Sigmoid colon (tissue), 7 donors: ENCODE data around the gene MAT2A. TPM values are rescaled to one million over a fixed set of nuclear protein-coding genes. Genes with fewer than 3 reads are reported as not detected.
"Not testable (repeated sequence)": the region's sequence is repeated elsewhere in the genome, so short reads cannot be mapped to it uniquely, and the experiment has no call there.

ENCODE experiments used
- DNase-seq: peaks from one replicate; pipeline ENCODE4 v3.0.0-alpha.2; 2019
- H3K27ac ChIP-seq, 4 donors: fragments of 200-600 bp; sonication (generic); one replicate each; pipeline ENCODE4 v1.5.1; 2016 to 2019; ENCODE audit warnings: mild to moderate bottlenecking in 1 of 4
- H3K27me3 ChIP-seq, 3 donors: fragments of 200-600 bp; sonication (generic); one replicate each; pipeline ENCODE4 v1.5.1; 2019; ENCODE audit warnings: mild to moderate bottlenecking in 1 of 3
- H3K36me3 ChIP-seq, 4 donors: fragments of 200-600 bp; sonication (generic); one replicate each; pipeline ENCODE4 v1.5.1; 2016 to 2019
- H3K4me1 ChIP-seq, 4 donors: fragments of 200-600 bp; sonication (generic); one replicate each; pipeline ENCODE4 v1.5.1; 2017 to 2019
- H3K4me3 ChIP-seq, 4 donors: fragments of 200-600 bp; sonication (generic); one replicate each; pipeline ENCODE4 v1.5.1; 2017 to 2019; ENCODE audit warnings: mild to moderate bottlenecking in 2 of 4, moderate library complexity in 1 of 4
- H3K9me3 ChIP-seq, 4 donors: fragments of 200-600 bp in 3 of 4; sonication (generic) in 3 of 4; one replicate each; pipeline versions ENCODE4 v1.5.1 to v1.6.1; 2013 to 2019
- EP300 ChIP-seq, 4 donors: sonication (generic); formaldehyde crosslinking; IDR thresholded peaks; one replicate each; pipeline ENCODE4 v1.6.1; 2017; ENCODE audit warnings: antibody characterized with exemption in 4 of 4
- POLR2A ChIP-seq, 2 donors: fragments of 450-650 bp; IDR thresholded peaks; one replicate each; pipeline ENCODE4 v1.6.1; 2016; ENCODE audit warnings: antibody characterized with exemption in 2 of 2, mild to moderate bottlenecking in 2 of 2, moderate library complexity in 2 of 2
- POLR2AphosphoS5 ChIP-seq, 4 donors: sonication (generic); formaldehyde crosslinking; IDR thresholded peaks; one replicate each; pipeline ENCODE4 v1.6.1; 2017; ENCODE audit warnings: antibody characterized with exemption in 4 of 4
- WGBS, 2 donors: extraction: QIAGEN DNeasy Blood & Tissue Kit; methylation state at CpG; one replicate each; pipeline ENCODE4 v1.1.7; 2013; 5-methylcytosine and 5-hydroxymethylcytosine counted together
- intact Hi-C: fragments of 100-400 bp; cut with DNase I; formaldehyde crosslinking; loops from one replicate; pipeline ENCODE4 v1.15.1; 2023
- polyA plus RNA-seq, 3 donors: library from polyadenylated mRNA; stranded (reverse); fragments of 200-250 nt; gene quantifications; one replicate each; pipeline ENCODE4 v1.2.3, GENCODE V29; 2013
- total RNA-seq, 4 donors: library from RNA; depleted of rRNA; stranded (reverse); fragments of >200 nt; gene quantifications; one replicate each; pipeline ENCODE4 v1.1.0, GENCODE V29; 2016
- TF ChIP-seq, protein P1 (sequence below), 4 experiments: fragments of 450-650 bp in 3 of 4; fragments of 200-600 bp in 1 of 4; IDR thresholded peaks; one replicate each; pipeline ENCODE4 v1.5.1; 2016 to 2019; ENCODE audit warnings: antibody characterized with exemption in 4 of 4, mild to moderate bottlenecking in 3 of 4, moderate library complexity in 2 of 4
- donor health status: healthy with polysubstance abuse.
- donor health status: Bipolar disorder and iron deficiency.
- donor health status: healthy.

Gene MAT2A
- total and polyA plus RNA-seq, 7 donors: 52.3 to 249 (median 139) TPM

DNA sequence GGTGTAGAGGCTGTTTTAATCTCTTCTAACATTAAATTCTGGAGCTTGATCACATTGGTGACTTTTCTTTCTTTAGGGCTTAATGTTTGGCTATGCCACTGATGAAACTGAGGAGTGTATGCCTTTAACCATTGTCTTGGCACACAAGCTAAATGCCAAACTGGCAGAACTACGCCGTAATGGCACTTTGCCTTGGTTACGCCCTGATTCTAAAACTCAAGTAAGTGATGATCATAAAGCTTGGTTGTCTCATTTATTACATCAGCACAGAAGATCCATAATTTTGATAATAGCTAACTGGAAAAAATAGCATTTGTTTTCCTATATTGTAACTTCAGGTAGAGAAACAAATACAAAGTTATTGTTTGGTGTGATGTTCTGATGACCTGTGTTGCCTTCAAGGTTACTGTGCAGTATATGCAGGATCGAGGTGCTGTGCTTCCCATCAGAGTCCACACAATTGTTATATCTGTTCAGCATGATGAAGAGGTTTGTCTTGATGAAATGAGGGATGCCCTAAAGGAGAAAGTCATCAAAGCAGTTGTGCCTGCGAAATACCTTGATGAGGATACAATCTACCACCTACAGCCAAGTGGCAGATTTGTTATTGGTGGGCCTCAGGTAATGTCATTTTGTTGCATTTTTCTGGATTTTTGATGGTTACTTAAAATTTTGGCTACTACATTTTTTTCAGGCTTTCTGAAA lies 2.9 kb downstream of the MAT2A start:
- WGBS, 2 donors: 28 to 65% methylated on average over 5 of the region's 5 CpGs
- Histone ChIP-seq H3K9me3 (no peaks in the 10 kb centered on the region), H3K36me3 (peaks cover 34 to 60% (median 37%) of the 10 kb centered on the region in 4 donors), H3K4me3 (peak overlapping the region in 2 of 4 donors; percentile 96), H3K27ac (peak overlapping the region; percentile 99 to 100 (median 99)), H3K4me1 (peaks cover 0 to 58% (median 52%) of the 10 kb centered on the region in 4 donors), H3K27me3 (no peaks in the 10 kb centered on the region)
- no peak for DNase-seq
- intact Hi-C loops: loop anchor here (2.0 kb wide), 1 partner anchor 19 kb away; the partner anchor contains the start of gene GGCX
- no peak for TF ChIP-seq EP300 (IDR thresholded peaks at IDR 0.05)
- TF ChIP-seq, protein P1, sequence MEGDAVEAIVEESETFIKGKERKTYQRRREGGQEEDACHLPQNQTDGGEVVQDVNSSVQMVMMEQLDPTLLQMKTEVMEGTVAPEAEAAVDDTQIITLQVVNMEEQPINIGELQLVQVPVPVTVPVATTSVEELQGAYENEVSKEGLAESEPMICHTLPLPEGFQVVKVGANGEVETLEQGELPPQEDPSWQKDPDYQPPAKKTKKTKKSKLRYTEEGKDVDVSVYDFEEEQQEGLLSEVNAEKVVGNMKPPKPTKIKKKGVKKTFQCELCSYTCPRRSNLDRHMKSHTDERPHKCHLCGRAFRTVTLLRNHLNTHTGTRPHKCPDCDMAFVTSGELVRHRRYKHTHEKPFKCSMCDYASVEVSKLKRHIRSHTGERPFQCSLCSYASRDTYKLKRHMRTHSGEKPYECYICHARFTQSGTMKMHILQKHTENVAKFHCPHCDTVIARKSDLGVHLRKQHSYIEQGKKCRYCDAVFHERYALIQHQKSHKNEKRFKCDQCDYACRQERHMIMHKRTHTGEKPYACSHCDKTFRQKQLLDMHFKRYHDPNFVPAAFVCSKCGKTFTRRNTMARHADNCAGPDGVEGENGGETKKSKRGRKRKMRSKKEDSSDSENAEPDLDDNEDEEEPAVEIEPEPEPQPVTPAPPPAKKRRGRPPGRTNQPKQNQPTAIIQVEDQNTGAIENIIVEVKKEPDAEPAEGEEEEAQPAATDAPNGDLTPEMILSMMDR (IDR thresholded peaks at IDR 0.05): no peak
- TF ChIP-seq POLR2AphosphoS5 (IDR thresholded peaks at IDR 0.05): no peak
- TF ChIP-seq POLR2A (IDR thresholded peaks at IDR 0.05): no peak

DNA sequence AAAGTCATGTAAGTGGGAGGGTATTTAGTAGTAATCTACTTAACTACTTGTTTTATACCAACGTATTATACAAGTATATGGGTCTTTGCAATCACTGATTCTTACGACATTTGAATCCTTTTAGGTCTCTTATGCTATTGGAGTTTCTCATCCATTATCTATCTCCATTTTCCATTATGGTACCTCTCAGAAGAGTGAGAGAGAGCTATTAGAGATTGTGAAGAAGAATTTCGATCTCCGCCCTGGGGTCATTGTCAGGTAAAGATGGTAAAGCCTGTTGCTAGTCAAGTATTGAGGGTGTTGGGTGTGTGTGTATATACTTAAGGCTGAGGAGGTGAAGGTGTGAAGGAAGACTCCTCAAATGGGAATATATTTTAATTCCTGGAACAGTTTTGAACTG lies 3.8 kb downstream of the MAT2A start:
- H3K27ac ChIP-seq: peak overlapping the region; percentile 99 to 100 (median 99)
- no peaks in the 10 kb centered on the region for H3K9me3 ChIP-seq
- peaks cover 0 to 50% (median 44%) of the 10 kb centered on the region in 4 donors for H3K4me1 ChIP-seq
- TF ChIP-seq POLR2A (IDR thresholded peaks at IDR 0.05) (no peak), POLR2AphosphoS5 (IDR thresholded peaks at IDR 0.05) (no peak), EP300 (IDR thresholded peaks at IDR 0.05) (no peak)
- TF ChIP-seq, protein P1 (IDR thresholded peaks at IDR 0.05): no peak
- no peaks in the 10 kb centered on the region for H3K27me3 ChIP-seq
- DNase-seq: no peak
- H3K36me3 ChIP-seq: peaks cover 34 to 60% (median 37%) of the 10 kb centered on the region in 4 donors
- intact Hi-C loops: no loop called here
- no peak overlapping the region for H3K4me3 ChIP-seq
- 71 to 84% methylated on average over 4 of the region's 4 CpGs for WGBS, 2 donors

DNA sequence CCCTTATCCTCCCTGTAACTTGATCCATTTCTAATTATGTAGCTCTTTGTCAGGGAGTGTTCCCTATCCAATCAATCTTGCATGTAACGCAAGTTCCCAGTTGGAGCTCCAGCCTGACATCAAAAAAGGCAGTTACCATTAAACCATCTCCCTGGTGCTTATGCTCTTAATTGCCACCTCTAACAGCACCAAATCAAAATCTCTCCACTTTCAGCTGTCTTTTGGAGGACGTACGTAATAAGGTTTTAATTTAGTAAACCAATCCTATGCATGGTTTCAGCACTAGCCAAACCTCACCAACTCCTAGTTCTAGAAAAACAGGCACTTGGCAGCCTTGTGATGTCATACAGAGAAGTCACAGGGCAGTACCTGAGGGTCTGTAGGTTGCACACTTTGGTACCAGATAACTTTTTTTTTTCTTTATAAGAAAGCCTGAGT lies 5.3 kb downstream of the MAT2A start:
- H3K4me3 ChIP-seq, H3K9me3 ChIP-seq, DNase-seq, H3K27me3 ChIP-seq, intact Hi-C loops: not testable (repeated sequence)
- Histone ChIP-seq H3K4me1 (peaks cover 0 to 50% (median 44%) of the 10 kb centered on the region in 4 donors), H3K27ac (peak overlapping the region; percentile 34 to 100 (median 78)), H3K36me3 (peaks cover 34 to 69% (median 37%) of the 10 kb centered on the region in 4 donors)
- WGBS, 2 donors: 80 to 85% methylated on average over 3 of the region's 3 CpGs

DNA sequence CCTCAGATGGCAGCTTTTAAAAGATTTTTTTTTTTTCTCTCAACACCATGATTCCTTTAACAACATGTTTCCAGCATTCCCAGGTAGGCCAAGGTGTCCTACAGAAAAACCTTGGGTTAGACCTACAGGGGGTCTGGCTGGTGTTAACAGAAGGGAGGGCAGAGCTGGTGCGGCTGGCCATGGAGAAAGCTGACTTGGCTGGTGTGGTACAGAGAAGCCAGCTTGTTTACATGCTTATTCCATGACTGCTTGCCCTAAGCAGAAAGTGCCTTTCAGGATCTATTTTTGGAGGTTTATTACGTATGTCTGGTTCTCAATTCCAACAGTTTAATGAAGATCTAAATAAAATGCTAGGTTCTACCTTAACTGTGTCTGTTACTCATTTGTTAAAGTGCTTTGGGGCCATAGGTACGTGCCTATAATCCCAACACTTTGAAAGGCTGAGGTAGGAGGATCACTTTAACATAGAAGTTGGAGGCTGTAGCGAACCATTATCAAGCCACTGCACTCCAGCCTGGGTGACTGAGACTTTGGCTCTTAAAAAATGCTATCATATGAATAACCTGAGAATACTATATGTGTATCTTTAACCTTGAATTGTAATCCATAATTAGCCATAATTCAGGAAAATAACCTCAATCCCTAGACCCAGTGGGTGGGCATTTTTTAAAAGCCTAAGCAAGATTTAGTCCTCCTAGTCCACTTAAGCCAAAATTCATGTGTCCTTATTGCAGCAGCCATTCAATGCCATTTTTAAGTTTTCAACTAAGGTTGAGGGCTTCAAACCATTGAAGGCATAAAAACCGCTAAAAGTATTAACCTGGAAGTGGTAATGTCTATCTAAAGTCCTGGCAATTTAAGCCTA lies 6.2 kb downstream of the MAT2A start:
- H3K27me3 ChIP-seq, H3K9me3 ChIP-seq, DNase-seq, H3K4me3 ChIP-seq, intact Hi-C loops: not testable (repeated sequence)
- WGBS, 2 donors: 86 to 90% methylated on average over 5 of the region's 5 CpGs
- Histone ChIP-seq H3K36me3 (peaks cover 34 to 77% (median 39%) of the 10 kb centered on the region in 4 donors), H3K4me1 (peaks cover 0 to 50% (median 44%) of the 10 kb centered on the region in 4 donors), H3K27ac (peak overlapping the region; percentile 34 to 100 (median 78))
- TF ChIP-seq POLR2AphosphoS5 (IDR thresholded peaks at IDR 0.05): peak in 1 of 4 donors; percentile 25

DNA sequence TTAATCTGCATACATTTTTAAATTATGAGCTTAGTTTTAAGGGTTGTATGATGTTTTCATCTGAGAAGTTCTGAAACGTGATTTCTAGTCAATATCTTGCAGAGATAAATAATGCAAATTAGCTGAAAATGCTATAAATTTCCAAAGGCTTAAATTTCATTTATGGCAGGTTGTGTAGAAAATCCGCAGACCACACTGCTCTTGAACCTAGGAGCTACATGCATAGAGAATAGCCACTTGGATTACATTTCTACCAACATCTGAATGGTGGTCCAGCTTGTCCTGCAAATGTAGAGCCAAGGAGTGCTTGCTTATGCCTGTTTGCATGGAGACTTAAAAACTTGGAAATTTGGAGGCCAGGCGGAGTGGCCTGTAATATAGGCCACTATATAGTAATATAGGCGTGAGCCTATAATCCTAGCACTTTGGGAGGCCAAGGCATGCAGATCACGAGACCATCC lies 6.8 kb downstream of the MAT2A start:
- DNase-seq: no peak
- WGBS, 2 donors: 83 to 86% methylated on average over 5 of the region's 5 CpGs
- Histone ChIP-seq H3K9me3 (no peaks in the 10 kb centered on the region), H3K27ac (peak overlapping the region in 3 of 4 donors; percentile 14 to 100 (median 99)), H3K36me3 (peaks cover 34 to 81% (median 44%) of the 10 kb centered on the region in 4 donors), H3K4me1 (peaks cover 0 to 47% (median 39%) of the 10 kb centered on the region in 4 donors), H3K4me3 (no peak overlapping the region), H3K27me3 (no peaks in the 10 kb centered on the region)
- intact Hi-C loops: no loop called here
- no peak for TF ChIP-seq EP300 (IDR thresholded peaks at IDR 0.05)
- TF ChIP-seq POLR2A (IDR thresholded peaks at IDR 0.05): no peak
- no peak for TF ChIP-seq POLR2AphosphoS5 (IDR thresholded peaks at IDR 0.05)
- TF ChIP-seq, protein P1 (IDR thresholded peaks at IDR 0.05): no peak
